B cell (primary cell): ENCODE data around the gene TMEM266. TPM values are rescaled to one million over a fixed set of nuclear protein-coding genes. Genes with fewer than 3 reads are reported as not detected.

Experiments used
- ATAC-seq: fragments of 200-7000 bp; cut with Tn5 transposase; one replicate; pipeline ENCODE4 v1.10.0; 2021; ENCODE audit warnings: low read depth, mild to moderate bottlenecking, moderate number of reproducible peaks, moderate library complexity
- CTCF ChIA-PET: fragments of 350-600 bp; sonication (Branson Sonifier 250); formaldehyde crosslinking; loops from one replicate; lab custom pipeline; 2021; ENCODE audit warnings: antibody characterized with exemption, inconsistent platforms; lab: Charles Lee
- POLR2A ChIA-PET: fragments of 350-600 bp; sonication (Branson Sonifier 250); formaldehyde crosslinking; loops from one replicate; lab custom pipeline; 2021; ENCODE audit warnings: antibody characterized with exemption; lab: Charles Lee
- DNase-seq: peaks from one replicate; pipeline ENCODE4 v3.0.0; 2013
- H2AFZ ChIP-seq: 2 replicates; pipeline ENCODE4 v1.6.1; 2012; ENCODE audit warnings: mild to moderate bottlenecking, low read depth, low read length; ENCODE audit not compliant: insufficient read depth, poor library complexity, severe bottlenecking
- H3K27ac ChIP-seq, 2 donors: 1 replicate in 1 of 2; 2 replicates in 1 of 2; pipeline ENCODE4 v1.5.1; 2012 to 2013; ENCODE audit warnings: low read length in 2 of 2, mild to moderate bottlenecking in 2 of 2, moderate library complexity in 1 of 2
- H3K27me3 ChIP-seq, 4 experiments: fragments of 200-600 bp in 1 of 4; sonication (generic) in 1 of 4; replicated peaks in 1 of 4; 1 replicate in 2 of 4; 2 replicates in 2 of 4; pipeline versions ENCODE4 v1.6.1 to v1.7.0; 2013 to 2016; ENCODE audit warnings: low read length in 3 of 4, mild to moderate bottlenecking in 2 of 4, mixed read lengths in 1 of 4, moderate library complexity in 1 of 4; ENCODE audit not compliant: insufficient read depth in 4 of 4, control insufficient read depth in 3 of 4; ENCODE audit errors: control extremely low read depth in 1 of 4
- H3K36me3 ChIP-seq, 2 experiments: replicated peaks in 1 of 2; 1 replicate in 1 of 2; 2 replicates in 1 of 2; pipeline versions ENCODE4 v1.6.1 to v1.7.1; 2013; ENCODE audit warnings: low read length in 1 of 2; ENCODE audit not compliant: insufficient read depth in 2 of 2, control insufficient read depth in 1 of 2; ENCODE audit errors: control extremely low read depth in 1 of 2, extremely low read depth in 1 of 2
- H3K4me1 ChIP-seq, 2 donors: fragments of 200-600 bp in 1 of 2; sonication (generic) in 1 of 2; 1 replicate in 1 of 2; 2 replicates in 1 of 2; pipeline versions ENCODE4 v1.5.1 to v1.6.1; 2013 to 2017; ENCODE audit warnings: low read length in 2 of 2; ENCODE audit not compliant: control insufficient read depth in 2 of 2, insufficient read depth in 2 of 2
- H3K4me2 ChIP-seq: replicated peaks from 2 replicates; pipeline ENCODE3; 2012; ENCODE audit warnings: mild to moderate bottlenecking, low read depth, low read length; ENCODE audit not compliant: poor library complexity, severe bottlenecking
- H3K4me3 ChIP-seq, 5 experiments: fragments of 200-600 bp in 1 of 5; sonication (generic) in 1 of 5; 1 replicate in 3 of 5; 2 replicates in 2 of 5; pipeline versions ENCODE4 v1.5.1 to v1.7.0; 2011 to 2016; ENCODE audit warnings: low read length in 4 of 5, mild to moderate bottlenecking in 4 of 5, low read depth in 2 of 5, control low read depth in 1 of 5, moderate library complexity in 1 of 5; ENCODE audit not compliant: insufficient read depth in 1 of 5; ENCODE audit errors: control extremely low read depth in 1 of 5, extremely low read depth in 1 of 5
- H3K79me2 ChIP-seq: fragments of 200-600 bp; sonication (generic); one replicate; pipeline ENCODE4 v1.6.0; 2016; ENCODE audit warnings: low read length; ENCODE audit not compliant: control insufficient read depth, insufficient read depth
- H3K9ac ChIP-seq: fragments of 200-600 bp; sonication (generic); 2 replicates; pipeline ENCODE4 v1.6.1; 2017; ENCODE audit warnings: mild to moderate bottlenecking, low read length, moderate library complexity
- H3K9me3 ChIP-seq, 3 donors: one replicate each; pipeline versions ENCODE4 v1.6.1 to v1.7.1; 2013; ENCODE audit warnings: low read length in 2 of 3; ENCODE audit not compliant: control insufficient read depth in 2 of 3, insufficient read depth in 1 of 3; ENCODE audit errors: control extremely low read depth in 1 of 3
- H4K20me1 ChIP-seq: 2 replicates; pipeline ENCODE4 v1.6.0; 2012; ENCODE audit warnings: mild to moderate bottlenecking, low read length; ENCODE audit not compliant: insufficient read depth, control insufficient read depth, poor library complexity, severe bottlenecking
- H3K27ac Mint-ChIP-seq: one replicate; pipeline ENCODE4 v1.8.0; 2021; ENCODE audit warnings: mixed read lengths
- H3K27me3 Mint-ChIP-seq: one replicate; pipeline ENCODE4 v1.8.0; 2021; ENCODE audit warnings: mixed read lengths
- H3K4me1 Mint-ChIP-seq: one replicate; pipeline ENCODE4 v1.8.0; 2021; ENCODE audit warnings: mixed read lengths
- H3K4me3 Mint-ChIP-seq: one replicate; pipeline ENCODE4 v1.8.0; 2021; ENCODE audit warnings: mixed read lengths
- H3K9me3 Mint-ChIP-seq: one replicate; pipeline ENCODE4 v1.8.0; 2022; ENCODE audit warnings: mixed read lengths; ENCODE audit not compliant: insufficient read depth
- CTCF ChIP-seq: fragments of 200-600 bp; IDR thresholded peaks from one replicate; pipeline ENCODE4 v1.8.0; 2022; ENCODE audit warnings: antibody characterized with exemption, mild to moderate bottlenecking
- EZH2 ChIP-seq: IDR thresholded peaks from 2 replicates; pipeline ENCODE4 v1.6.1; 2012; ENCODE audit warnings: borderline replicate concordance, low read depth, mild to moderate bottlenecking, moderate library complexity, low read length; ENCODE audit not compliant: insufficient read depth, poor library complexity, severe bottlenecking
- WGBS: methylation state at CpG from one replicate; pipeline ENCODE4 v1.1.5; 2013; ENCODE audit warnings: missing lambda C conversion rate; ENCODE audit not compliant: insufficient coverage; 5-methylcytosine and 5-hydroxymethylcytosine counted together
- intact Hi-C: fragments of 100-400 bp; cut with micrococcal nuclease; formaldehyde crosslinking; loops from one replicate; pipeline ENCODE4 v1.10.0; 2022
- polyA plus RNA-seq: library from polyadenylated mRNA; depleted of rRNA; stranded (reverse); fragments of >200 nt; gene quantifications from 2 replicates; pipeline ENCODE4 v1.2.3, GENCODE V29; 2012
- total RNA-seq, 2 donors: library from RNA; stranded (reverse); fragments of 120-200 nt in 1 of 2; gene quantifications; 1 replicate in 1 of 2; 2 replicates in 1 of 2; pipeline versions ENCODE4 v1.2.3 to v1.2.4, GENCODE V29; 2013 to 2022

Gene TMEM266
- total and polyA plus RNA-seq, 2 donors (not counting 1 experiment from before 2014, with no cell fraction given), result not detected

GRCh38 chr15:76070192-76070591 is 10.4 kb downstream of the TMEM266 start:
- H3K4me1 ChIP-seq, result no peaks in the 10 kb centered on the region
- H3K9ac ChIP-seq, result no peak overlapping the region
- H3K9me3 ChIP-seq, result no peaks in the 10 kb centered on the region
- intact Hi-C loops, result no loop called here
- peaks cover 0 to 12% (median 5%) of the 10 kb centered on the region in 4 experiments for H3K27me3 ChIP-seq
- H4K20me1 ChIP-seq, result no peaks in the 10 kb centered on the region
- no peak overlapping the region for H2AFZ ChIP-seq
- H3K4me1 Mint-ChIP-seq, result no peaks in the 10 kb centered on the region
- ATAC-seq, result no peak
- peaks cover 22% of the 10 kb centered on the region for H3K27me3 Mint-ChIP-seq
- H3K79me2 ChIP-seq, result no peaks in the 10 kb centered on the region
- CTCF ChIA-PET, result interaction anchor here (0.6 kb wide), 1 partner anchor 23 kb away, joined by 3 read pairs; no protein-coding TSS in a partner anchor
- no peaks in the 10 kb centered on the region for H3K9me3 Mint-ChIP-seq
- no peaks in the 10 kb centered on the region for H3K36me3 ChIP-seq
- H3K27ac ChIP-seq, result no peak overlapping the region
- no peak overlapping the region for H3K4me3 ChIP-seq
- no peak for DNase-seq
- H3K4me3 Mint-ChIP-seq, result no peak overlapping the region
- no peak overlapping the region for H3K4me2 ChIP-seq
- POLR2A ChIA-PET, result no interaction called here
- TF ChIP-seq EZH2 (no peak), CTCF (no peak)
- H3K27ac Mint-ChIP-seq, result no peak overlapping the region

- intact Hi-C loops, result no loop called here
- H3K4me2 ChIP-seq, result no peak overlapping the region
- ChIA-PET CTCF (no interaction called here), POLR2A (no interaction called here)
- H3K9ac ChIP-seq, result no peak overlapping the region
- Mint-ChIP-seq H3K27ac (no peak overlapping the region), H3K27me3 (peaks cover 14% of the 10 kb centered on the region), H3K9me3 (no peaks in the 10 kb centered on the region), H3K4me1 (no peaks in the 10 kb centered on the region), H3K4me3 (no peak overlapping the region)
- H3K4me3 ChIP-seq, result no peak overlapping the region
- H3K36me3 ChIP-seq, result no peaks in the 10 kb centered on the region
- ATAC-seq, result no peak
- H2AFZ ChIP-seq, result no peak overlapping the region
- no peak overlapping the region for H3K27ac ChIP-seq
- H3K79me2 ChIP-seq, result no peaks in the 10 kb centered on the region
- no peaks in the 10 kb centered on the region for H4K20me1 ChIP-seq
- TF ChIP-seq CTCF, result no peak
- TF ChIP-seq EZH2, result no peak
- no peaks in the 10 kb centered on the region for H3K9me3 ChIP-seq
- peaks cover 0 to 12% (median 4%) of the 10 kb centered on the region in 4 experiments for H3K27me3 ChIP-seq
- 60% methylated on average over 1 of the region's 4 CpGs for WGBS
- DNase-seq, result no peak
- H3K4me1 ChIP-seq, result no peaks in the 10 kb centered on the region
Observed at GRCh38 chr15:76070921-76071635, 11.3 kb downstream of the TMEM266 start.
